ENCODE results near the gene MROH2A.
"Not testable (repeated sequence)": the region's sequence is repeated elsewhere in the genome, so short reads cannot be mapped to it uniquely, and the experiment has no call there.

MROH2A gene, protein sequence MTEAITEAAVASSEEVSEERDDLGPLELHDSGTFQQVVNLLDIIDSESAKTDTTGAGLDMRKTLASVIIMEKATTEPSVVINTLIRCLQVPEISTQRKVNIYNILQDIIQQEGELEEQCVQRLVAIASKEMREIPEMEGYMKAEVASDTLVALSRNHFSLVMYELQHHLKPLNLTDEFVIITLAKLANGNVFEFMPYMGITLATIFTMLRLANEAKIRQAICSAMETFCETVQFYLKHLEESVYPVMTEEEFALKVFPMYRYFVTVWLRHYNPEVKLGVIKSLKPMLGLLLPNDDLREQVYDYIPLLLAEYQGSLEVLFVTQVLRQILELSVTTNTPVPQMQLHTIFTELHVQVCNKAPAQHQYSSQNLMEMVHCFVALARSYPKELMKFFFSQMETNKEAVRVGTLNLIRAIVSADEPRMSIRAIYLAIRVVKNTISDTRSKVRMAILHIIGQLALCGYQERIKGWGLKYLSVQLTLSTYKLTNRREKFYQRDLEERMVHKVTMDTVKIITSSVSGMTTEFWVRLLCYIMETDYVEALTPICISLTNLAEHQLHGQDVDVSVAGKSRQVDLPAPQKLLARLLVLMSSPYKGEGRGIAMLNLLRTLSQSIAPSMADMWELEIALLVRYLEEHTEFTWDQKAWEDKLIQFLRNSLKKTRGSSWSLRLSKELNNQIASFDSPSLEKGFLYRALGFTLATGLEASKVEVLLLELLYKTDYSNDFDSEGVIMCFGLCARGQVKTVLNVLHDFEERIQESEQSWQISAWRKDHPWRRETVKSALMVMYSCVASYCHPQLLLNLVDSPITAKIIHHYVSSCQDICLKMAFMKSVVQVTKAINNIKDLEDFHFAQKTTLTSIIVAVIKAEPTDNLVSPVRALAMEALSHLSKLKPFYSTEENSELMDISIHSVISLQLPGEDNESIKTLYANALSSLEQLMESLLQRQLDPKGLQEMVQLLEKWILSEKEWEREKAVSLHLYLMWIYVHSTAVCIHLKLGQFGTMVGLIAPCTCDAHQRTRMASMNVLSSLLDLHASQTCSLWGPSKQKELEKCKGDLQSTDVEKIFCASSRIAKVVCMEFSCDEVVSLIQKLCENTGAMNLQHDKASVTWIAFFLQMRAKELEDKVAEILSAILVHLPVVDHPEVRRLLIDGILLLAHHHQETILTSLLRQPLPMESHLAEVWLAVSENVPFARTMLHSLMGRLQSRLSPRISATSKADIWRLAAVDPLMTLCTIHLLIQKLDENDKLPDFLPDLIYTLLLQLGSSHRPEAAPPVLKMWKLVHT (N-terminal part only)

DNA sequence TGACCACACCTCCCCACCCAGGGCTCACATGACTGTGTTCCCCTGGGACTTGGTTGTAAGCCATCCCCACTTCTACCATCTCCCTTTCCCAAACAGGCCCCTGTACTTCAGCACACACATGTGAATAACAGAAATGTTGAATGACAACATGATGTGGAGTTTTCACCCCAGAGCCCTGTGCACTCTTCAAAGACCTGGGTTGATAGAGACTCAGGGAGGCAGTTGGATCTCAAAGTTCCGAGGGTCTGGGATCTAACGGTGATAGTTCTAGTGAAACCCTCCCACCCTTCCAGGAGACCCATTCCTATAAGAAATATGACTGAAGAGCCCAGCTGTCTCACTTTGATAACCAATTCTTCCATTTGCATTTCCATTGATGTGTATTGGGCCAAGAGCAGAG lies at the start of gene MROH2A:
Gene MROH2A (plus strand): TSS at position 301 of the 400 bp plus-strand sequence. CDS start 1,029 bp downstream, outside the sequence.
- no peak for DNase-seq

DNA sequence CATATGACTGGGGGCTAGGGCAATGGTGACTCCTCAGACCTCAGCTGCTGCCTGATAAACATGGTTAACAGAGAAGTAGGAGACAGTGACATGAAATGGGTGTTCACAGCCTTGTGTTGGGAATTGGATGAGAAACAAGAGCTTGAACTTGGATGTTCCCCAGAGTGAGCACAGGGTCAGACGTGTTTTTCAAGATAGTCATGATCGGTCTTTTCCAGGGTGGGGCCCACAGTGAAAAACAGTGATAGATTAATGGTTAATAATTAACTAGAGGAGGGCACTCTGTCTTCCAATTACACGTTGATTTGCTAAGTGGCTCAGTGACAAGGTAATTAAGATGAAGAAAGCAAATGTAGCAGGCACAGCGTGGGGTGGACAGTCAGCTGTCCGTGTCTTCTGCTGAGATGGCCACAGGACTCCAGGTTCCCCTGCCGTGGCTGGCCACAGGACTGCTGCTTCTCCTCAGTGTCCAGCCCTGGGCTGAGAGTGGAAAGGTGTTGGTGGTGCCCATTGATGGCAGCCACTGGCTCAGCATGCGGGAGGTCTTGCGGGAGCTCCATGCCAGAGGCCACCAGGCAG lies 49.3 kb upstream of the MROH2A start, which contains the start of gene UGT1A3:
Gene UGT1A3 (plus strand): TSS at position 320 of the 579 bp plus-strand sequence. CDS start 85 bp downstream, at position 405.
- DNase-seq: no peak

DNA sequence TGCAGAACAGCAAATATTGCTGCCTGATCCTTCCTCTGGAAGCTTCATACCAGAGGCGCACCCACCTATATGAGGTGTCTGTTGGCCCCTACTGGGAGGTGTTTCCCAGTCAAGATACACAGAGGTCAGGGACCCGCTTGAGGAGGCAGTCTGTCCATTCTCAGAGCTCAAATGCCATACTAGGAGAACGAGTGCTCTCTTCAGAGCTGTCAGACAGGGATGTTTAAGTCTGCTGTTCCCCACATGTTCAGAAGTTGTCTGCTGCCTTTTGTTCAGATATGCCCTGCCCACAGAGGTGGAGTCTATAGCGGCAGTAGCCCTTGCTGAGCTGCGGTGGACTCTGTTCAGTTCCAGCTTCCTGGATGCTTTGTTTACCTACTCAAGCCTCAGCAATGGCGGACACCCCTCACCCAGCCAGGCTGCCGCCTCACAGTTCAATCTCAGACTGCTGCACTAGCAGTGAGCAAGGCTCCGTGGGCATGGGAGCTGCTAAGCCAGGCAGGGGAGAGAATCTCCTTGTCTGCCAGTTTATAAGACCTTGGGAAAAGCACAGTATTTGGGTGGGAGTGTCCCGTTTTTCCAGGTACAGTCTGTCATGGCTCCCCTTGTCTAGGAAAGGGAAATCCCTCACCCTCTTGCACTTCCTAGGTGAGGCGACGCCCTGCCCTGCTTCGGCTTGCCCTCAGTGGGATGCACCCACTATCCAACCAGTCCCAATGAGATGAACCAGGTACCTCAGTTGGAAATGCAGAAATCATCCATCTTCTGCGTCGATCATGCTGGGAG lies 41.1 kb upstream of the MROH2A start:
- not testable (repeated sequence) for DNase-seq

DNA sequence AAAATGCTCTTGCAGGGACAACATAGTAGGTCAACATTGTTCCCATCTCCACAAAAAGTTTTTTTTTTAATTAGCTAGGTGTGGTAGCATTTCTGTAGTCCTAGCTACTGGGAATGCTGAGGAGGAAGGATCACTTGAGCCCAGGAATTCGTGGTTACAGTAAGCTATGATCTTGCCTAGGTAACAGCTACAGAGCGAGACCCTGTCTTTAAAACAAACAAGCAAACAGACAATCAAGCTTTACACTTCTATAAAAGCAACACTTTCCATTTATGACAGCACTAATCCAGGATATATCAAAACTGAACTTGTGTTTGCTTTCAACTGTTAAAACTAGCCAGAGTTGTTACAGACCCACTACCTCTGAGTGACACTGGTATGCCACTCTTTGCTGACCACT lies 37.3 kb upstream of the MROH2A start:
- no peak for DNase-seq

DNA sequence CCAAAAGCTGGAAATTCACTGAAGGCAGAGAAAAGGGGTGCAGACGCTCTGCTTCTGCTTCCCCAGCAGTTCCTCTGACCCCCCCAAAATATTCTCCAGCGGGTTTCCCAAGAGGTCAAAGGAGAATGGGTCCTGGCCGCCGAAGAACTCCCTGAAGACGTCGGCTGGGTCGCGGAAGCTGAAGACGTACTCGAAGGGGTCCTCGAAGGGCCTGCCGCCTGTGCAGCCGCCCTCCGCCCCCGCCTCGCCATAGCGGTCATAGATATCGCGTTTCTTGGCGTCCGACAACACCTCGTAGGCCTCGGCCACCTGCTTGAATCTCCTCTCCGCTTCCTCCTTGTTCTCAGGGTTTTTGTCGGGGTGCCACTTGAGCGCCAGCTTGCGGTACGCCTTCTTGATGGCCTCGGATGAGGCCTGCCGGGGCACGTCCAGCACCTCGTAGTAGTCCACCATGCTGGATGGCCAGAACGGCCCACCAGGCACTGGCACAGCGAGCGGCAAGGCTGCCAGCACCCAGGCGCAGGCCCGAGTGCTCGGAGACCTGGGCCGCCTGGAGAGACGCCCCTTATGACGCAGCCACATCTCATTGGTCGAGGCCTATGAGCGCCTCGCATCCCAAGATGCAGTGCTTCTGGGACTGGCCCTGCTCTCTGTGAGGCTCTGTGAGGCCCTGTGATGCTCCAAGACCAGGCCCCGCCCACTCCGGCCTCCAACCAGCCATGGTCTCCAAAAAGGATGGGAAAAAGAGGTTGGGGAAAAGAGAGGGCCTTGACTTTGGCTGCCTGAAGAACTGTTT lies 34.5 kb upstream of the MROH2A start:
- DNase-seq: no peak

DNA sequence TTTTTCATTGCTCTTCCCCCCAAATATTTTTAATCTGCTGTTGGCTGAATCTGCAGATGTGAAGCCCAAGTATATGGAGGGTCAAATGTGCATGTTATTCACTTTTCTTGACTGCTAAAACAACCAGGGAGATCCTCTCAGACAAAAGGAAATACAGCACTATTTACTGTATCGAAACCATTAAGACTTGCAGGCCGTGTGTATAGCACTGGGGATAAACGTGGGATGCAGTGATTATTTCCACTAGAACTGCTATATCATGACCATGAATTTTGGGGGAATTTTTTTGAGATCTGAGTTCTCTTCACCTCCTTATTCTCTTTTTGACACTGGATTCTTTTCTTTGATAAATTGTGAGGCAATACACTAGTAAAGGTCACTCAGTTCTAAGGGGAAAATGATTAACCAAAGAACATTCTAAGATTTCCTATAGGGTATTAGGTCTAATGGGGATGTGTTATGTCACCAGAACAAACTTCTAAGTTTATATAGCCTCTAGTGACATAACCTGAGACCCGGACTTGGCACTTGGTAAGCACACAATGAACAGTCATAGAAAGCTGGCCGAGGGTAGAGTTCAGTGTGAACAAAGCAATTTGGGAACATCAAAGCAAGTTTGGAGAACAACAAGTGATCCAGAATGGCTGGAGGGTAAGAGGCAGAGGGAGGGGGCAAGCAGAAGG lies 32.9 kb upstream of the MROH2A start:
- no peak for DNase-seq

DNA sequence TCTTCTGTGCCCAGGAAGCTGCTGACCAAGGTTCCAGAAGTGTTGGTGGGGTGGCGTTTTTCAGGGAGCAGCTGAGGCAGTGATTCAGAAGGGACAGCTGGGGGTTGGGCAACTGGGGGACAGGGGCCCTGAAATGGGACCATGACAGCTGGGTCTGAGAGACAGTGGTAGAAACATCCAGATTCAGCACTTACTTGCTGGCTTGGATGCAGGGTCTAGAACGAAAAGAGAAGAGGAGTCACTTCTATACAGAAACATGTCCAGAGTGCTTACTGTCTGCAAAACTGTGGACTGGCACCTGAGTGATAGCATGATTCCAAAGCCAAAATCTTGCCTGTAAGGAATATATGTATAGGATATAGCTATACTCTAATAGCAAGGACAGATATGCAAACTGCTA lies 32.3 kb upstream of the MROH2A start:
- DNase-seq: not testable (repeated sequence)

DNA sequence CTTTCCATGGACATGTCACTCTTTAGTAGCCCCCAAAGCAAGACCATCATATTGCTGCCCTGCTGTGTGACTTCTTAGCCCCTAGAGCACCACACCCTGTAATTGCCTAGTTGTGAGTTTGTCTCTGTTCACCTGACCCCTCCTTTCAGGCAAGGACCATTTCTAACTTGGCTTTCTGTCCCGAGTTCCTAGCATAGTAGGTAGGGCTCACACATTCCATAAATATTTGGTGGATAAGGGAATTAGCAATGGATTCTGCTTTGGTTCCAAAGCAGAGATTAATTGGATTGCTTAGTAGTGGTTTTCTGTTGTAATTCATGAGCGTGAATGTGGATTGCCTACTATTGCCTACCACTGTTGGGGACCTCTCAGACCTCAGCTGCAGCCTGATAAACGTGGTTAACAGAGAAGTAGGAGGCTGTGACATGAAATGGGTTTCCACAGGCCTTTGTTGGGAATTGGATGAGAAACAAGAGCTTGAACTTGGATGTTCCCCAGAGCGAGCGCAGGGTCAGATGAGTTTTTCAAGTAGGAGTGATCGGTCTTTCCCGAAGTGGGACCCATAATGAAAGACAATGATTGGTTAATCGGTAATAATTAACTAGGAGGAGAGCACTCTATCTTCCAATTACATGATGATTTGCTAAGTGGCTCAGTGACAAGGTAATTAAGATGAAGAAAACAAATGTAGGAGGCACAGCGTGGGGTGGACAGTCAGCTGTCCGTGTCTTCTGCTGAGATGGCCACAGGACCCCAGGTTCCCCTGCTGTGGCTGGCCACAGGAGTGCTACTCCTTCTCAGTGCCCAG lies 31.5 kb upstream of the MROH2A start:
- DNase-seq: no peak

DNA sequence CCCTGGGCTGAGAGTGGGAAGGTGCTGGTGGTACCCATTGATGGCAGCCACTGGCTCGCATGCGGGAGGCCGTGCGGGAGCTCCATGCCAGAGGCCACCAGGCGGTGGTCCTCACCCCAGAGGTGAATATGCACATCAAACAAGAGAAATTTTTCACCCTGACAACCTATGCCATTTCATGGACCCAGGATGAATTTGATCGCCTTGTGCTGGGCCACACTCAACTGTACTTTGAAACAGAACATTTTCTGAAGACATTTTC lies 30.9 kb upstream of the MROH2A start:
- no peak for DNase-seq

DNA sequence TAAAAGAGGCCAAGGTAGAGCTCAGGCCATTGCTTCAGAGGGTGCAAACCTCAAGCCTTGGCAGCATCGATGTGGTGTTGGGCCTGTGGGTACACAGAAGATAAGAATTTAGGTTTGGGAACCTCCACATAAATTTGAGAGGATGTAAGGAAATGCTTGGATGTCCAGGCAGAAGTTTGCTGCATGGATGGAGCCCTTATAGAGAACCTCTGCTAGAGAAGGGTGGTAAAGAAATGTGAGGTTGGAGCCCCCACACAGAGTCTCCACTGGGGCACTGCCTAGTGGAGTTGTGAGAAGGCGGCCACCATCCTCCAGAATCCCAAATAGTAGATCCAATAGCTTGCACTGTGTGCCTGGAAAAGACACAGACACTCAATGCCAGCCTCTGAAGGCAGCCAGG lies 27.4 kb upstream of the MROH2A start:
- DNase-seq: not testable (repeated sequence)

DNA sequence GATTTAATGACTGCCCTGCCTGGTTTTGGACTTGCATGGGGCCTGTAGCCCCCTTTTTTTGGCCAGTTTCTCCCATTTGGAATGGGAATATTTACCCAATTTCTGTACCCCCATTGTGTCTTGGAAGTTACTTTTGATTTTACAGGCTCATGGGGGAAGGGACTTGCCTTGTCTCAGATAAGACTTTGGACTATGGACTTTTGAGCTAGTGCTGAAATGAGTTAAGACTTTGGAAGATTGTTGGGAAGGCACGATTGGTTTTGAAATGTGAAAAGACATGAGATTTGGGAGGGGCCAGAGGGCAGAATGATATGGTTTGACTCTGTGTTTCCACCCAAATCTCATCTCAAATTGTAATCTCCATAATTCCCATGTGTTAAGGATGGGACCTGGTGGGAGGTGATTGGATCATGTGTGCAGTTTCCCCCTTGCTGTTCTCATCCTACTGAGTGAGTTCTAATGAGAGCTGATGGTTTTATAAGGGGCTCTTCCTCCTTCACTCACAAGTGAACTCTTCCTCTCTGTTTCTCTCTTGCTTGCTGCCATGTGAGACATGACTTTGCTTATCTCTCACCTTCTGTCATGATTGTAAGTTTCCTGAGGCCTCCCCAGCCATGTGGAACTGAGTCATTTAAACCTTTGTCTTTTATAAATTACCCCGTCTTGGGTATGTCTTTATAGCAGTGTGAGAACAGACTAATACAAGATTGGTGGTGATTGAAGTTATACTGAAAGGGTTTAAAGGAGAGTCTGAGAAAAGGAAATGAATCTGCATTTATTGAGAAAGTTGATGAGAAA lies 26.7 kb upstream of the MROH2A start:
- not testable (repeated sequence) for DNase-seq

DNA sequence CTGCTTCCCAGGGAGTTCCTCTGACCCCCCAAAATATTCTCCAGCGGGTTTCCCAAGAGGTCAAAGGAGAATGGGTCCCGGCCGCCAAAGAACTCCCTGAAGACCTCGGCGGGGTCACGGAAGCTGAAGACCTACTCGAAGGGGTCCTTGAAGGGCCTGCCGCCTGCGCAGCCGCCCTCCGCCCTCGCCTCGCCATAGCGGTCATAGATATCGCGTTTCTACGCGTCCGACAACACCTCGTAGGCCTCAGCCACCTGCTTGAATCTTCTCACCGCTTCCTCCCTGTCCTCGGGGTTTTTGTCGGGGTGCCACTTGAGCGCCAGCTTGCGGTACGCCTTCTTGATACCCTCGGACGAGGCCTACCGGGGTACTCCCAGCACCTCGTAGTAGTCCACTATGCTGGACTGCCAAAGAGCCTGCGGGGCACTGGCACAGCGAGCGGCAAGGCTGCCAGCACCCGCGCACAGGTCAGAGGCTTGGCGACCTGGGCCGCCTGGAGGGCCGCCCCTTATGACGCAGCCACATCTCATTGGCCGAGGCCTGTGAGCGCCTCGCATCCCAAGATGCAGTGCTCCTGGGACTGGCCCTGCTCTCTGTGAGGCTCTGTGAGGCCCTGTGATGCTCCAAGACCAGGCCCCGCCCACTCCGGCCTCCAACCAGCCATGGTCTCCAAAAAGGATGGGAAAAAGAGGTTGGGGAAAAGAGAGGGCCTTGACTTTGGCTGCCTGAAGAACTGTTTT lies 23.1 kb upstream of the MROH2A start:
- DNase-seq: no peak

DNA sequence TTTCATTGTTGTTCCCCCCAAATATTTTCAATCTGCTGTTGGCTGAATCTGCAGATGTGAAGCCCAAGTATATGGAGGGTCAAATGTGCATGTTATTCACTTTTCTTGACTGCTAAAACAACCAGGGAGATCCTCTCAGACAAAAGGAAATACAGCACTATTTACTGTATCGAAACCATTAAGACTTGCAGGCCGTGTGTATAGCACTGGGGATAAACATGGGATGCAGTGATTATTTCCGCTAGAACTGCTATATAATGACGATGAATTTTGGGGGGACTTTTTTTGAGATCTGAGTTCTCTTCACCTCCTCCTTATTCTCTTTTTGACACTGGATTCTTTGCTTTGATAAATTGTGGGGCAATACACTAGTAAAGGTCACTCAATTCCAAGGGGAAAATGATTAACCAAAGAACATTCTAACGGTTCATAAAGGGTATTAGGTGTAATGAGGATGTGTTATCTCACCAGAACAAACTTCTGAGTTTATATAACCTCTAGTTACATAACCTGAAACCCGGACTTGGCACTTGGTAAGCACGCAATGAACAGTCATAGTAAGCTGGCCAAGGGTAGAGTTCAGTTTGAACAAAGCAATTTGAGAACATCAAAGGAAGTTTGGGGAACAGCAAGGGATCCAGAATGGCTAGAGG lies 21.6 kb upstream of the MROH2A start:
- no peak for DNase-seq

DNA sequence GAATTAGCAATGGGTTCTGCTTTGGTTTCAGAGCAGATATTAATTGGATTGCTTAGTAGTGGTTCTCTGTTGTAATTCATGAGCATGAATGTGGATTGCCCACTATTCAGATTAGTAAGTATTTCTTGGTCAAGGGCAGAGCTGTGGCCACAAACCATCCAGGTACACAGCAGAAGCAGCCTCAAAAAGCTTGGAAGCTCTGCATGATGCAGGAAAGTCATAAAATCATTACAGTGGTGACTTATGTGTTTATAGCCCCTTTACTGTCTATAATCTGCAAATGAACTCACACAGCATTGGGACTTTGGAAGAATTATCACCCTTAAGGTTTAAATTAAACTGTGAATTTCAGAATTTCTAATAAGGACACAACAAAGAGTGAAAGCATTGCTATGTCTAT lies 20.0 kb upstream of the MROH2A start:
- no peak for DNase-seq

DNA sequence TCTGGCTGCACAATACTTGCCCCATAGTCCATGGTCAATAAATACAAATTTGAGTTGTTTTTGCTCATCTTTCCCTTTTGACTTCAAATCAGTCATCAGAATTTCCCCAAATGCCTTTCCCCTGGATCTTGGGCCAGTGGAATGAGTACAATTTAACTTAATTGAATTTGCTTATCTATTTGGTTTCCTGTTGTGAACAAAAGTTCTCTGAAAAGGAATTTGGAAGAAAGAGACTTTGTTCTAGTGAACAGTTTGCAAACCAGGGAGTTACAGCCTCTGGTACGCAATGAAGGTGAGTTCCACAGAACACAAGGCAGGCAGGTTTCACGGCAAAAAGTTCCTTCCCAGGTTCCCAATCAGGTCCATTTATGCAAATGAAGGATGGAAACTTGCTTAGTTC lies 19.3 kb upstream of the MROH2A start:
- no peak for DNase-seq

DNA sequence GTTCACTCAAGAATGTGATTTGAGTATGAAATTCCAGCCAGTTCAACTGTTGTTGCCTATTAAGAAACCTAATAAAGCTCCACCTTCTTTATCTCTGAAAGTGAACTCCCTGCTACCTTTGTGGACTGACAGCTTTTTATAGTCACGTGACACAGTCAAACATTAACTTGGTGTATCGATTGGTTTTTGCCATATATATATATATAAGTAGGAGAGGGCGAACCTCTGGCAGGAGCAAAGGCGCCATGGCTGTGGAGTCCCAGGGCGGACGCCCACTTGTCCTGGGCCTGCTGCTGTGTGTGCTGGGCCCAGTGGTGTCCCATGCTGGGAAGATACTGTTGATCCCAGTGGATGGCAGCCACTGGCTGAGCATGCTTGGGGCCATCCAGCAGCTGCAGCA lies 18.1 kb upstream of the MROH2A start, which contains the start of gene UGT1A1:
Gene UGT1A1 (plus strand): TSS at position 228 of the 400 bp plus-strand sequence. CDS start 18 bp downstream, at position 246.
- no peak for DNase-seq

DNA sequence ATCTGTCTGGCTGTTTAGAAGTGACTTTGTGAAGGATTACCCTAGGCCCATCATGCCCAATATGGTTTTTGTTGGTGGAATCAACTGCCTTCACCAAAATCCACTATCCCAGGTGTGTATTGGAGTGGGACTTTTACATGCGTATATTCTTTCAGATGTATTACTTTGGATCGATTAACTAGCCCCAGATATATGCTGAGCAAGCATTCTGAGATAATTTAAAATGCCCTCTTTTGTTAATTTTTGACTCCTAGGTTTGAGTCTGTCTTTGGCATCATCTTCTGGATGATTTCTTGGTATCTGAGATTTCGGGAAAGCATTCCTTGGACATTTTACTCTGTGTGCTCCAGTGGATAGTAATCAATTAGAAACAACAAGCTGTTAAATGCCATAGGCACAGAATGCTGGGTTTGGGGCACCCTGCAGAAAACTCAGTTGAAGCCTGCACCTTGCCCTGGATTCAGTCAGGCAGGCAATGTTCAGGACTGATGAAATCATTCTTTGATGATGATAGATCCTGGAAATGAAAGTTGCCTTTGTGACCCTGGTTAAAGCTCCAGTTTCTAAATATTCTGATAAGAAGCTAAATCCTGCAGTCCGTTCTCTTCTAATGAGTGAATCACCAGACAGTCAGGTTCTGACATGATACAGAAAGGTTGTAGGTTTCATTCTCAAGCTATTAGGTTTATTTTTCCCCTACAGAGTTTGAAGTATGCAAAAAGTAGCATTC lies 16.9 kb upstream of the MROH2A start:
- DNase-seq: no peak

All from NCI-H2029 treated with DMSO at 0.1 percent for 48 hours (cell line).